Panc1 (cell line): ENCODE results near the gene ADAD2. TPM values are rescaled to one million over a fixed set of nuclear protein-coding genes. Genes with fewer than 3 reads are reported as not detected.

Experiments
- ATAC-seq: fragments of 200-7000 bp; cut with Tn5 transposase; 2 replicates; pipeline ENCODE4 v1.9.1; 2020; ENCODE audit warnings: mild to moderate bottlenecking, moderate library complexity
- BruUV-seq: library from RNA; stranded (reverse); fragments of 400-500 nt; replicated peaks from 2 replicates; lab custom pipeline; 2021; lab: Mats Ljungman, UMichigan
- CTCF ChIA-PET: fragments of 300-600 bp; sonication (Branson Sonifier 250); formaldehyde crosslinking; loops from one replicate; lab custom pipeline; 2022; ENCODE audit warnings: antibody characterized with exemption; lab: Charles Lee
- POLR2A ChIA-PET: fragments of 300-600 bp; sonication (Branson Sonifier 250); formaldehyde crosslinking; loops from one replicate; lab custom pipeline; 2022; ENCODE audit warnings: antibody characterized with exemption; lab: Charles Lee
- DNase-seq: peaks from one replicate; pipeline ENCODE4 v3.0.0-alpha.2; 2010; ENCODE audit warnings: low read depth, low spot score
- H3K27ac ChIP-seq: 2 replicates; pipeline ENCODE4 v1.5.1; 2011; ENCODE audit warnings: mild to moderate bottlenecking, low read length, inconsistent platforms
- H3K27me3 ChIP-seq: fragments of 200-500 bp; sonication (Bioruptor generic); 2 replicates; pipeline ENCODE4 v1.6.0; 2014; ENCODE audit warnings: low read length, inconsistent platforms; ENCODE audit not compliant: control insufficient read depth, insufficient read depth
- H3K36me3 ChIP-seq: fragments of 200-500 bp; sonication (Bioruptor generic); 2 replicates; pipeline ENCODE4 v1.5.1; 2014; ENCODE audit warnings: inconsistent platforms, mild to moderate bottlenecking, low read length, moderate library complexity; ENCODE audit not compliant: control insufficient read depth, insufficient read depth
- H3K4me1 ChIP-seq: 2 replicates; pipeline ENCODE4 v1.5.1; 2011; ENCODE audit warnings: inconsistent platforms, mild to moderate bottlenecking, low read length, moderate library complexity; ENCODE audit not compliant: control insufficient read depth, insufficient read depth
- H3K4me3 ChIP-seq, 2 experiments: 2 replicates each; pipeline ENCODE4 v1.5.1; 2011 to 2012; ENCODE audit warnings: low read depth in 2 of 2, low read length in 2 of 2, mild to moderate bottlenecking in 2 of 2, inconsistent platforms in 1 of 2, moderate library complexity in 1 of 2
- H3K9me3 ChIP-seq: fragments of 200-500 bp; sonication (Bioruptor generic); 2 replicates; pipeline ENCODE4 v1.5.1; 2014; ENCODE audit warnings: low read depth, mild to moderate bottlenecking, inconsistent platforms, low read length, moderate library complexity; ENCODE audit not compliant: control insufficient read depth, insufficient read depth
- POLR2AphosphoS5 ChIP-seq: IDR thresholded peaks from 2 replicates; pipeline ENCODE4 v1.6.1; 2012; ENCODE audit warnings: mild to moderate bottlenecking, low read depth, low read length, moderate library complexity
- REST ChIP-seq, 2 experiments: IDR thresholded peaks; 2 replicates each; pipeline ENCODE4 v1.6.1; 2011 to 2012; ENCODE audit warnings: low read depth in 2 of 2, control low read depth in 1 of 2, low read length in 1 of 2, mild to moderate bottlenecking in 1 of 2, moderate library complexity in 1 of 2; ENCODE audit not compliant: insufficient read depth in 1 of 2
- SIN3A ChIP-seq: IDR thresholded peaks from 2 replicates; pipeline ENCODE4 v1.6.1; 2012; ENCODE audit warnings: low read depth, mild to moderate bottlenecking, low read length, moderate library complexity, borderline replicate concordance; ENCODE audit not compliant: insufficient read depth
- TCF7L2 ChIP-seq: IDR thresholded peaks from 2 replicates; pipeline ENCODE4 v1.6.1; 2011; ENCODE audit warnings: mild to moderate bottlenecking, low read depth, low read length, inconsistent platforms
- in situ Hi-C: cut with HindIII; loops from 2 replicates; pipeline ENCODE4 v1.10.0; 2016; ENCODE audit warnings: low sequenced_read_pairs, low pct_unique_long_range_greater_than_20kb
- intact Hi-C: fragments of 100-400 bp; cut with micrococcal nuclease; formaldehyde crosslinking; loops from one replicate; pipeline ENCODE4 v1.10.0; 2022; ENCODE audit not compliant: unreplicated experiment
- total RNA-seq: library from RNA; stranded (reverse); gene quantifications from one replicate; pipeline ENCODE4 v1.2.1, GENCODE V29; 2021; ENCODE audit not compliant: unreplicated experiment
- TF ChIP-seq, protein P1 (sequence below): fragments of 450-650 bp; IDR thresholded peaks from 2 replicates; pipeline ENCODE4 v1.5.1; 2017; ENCODE audit warnings: mild to moderate bottlenecking

The ADAD2 gene
- total RNA-seq, 1 experiment from 2014 or later: not detected

GRCh38 chr16:84240455-84240854, 49.5 kb downstream of the ADAD2 start:
- ATAC-seq: no peak
- no peaks in the 10 kb centered on the region for H3K36me3 ChIP-seq
- TF ChIP-seq SIN3A (no peak), REST (IDR thresholded peaks at IDR 0.05; ENCODE audit: insufficient read depth in 1 of 2, low read depth in 2 of 2, low read length in 1 of 2) (no peak), TCF7L2 (no peak), POLR2AphosphoS5 (no peak)
- TF ChIP-seq, protein P1, sequence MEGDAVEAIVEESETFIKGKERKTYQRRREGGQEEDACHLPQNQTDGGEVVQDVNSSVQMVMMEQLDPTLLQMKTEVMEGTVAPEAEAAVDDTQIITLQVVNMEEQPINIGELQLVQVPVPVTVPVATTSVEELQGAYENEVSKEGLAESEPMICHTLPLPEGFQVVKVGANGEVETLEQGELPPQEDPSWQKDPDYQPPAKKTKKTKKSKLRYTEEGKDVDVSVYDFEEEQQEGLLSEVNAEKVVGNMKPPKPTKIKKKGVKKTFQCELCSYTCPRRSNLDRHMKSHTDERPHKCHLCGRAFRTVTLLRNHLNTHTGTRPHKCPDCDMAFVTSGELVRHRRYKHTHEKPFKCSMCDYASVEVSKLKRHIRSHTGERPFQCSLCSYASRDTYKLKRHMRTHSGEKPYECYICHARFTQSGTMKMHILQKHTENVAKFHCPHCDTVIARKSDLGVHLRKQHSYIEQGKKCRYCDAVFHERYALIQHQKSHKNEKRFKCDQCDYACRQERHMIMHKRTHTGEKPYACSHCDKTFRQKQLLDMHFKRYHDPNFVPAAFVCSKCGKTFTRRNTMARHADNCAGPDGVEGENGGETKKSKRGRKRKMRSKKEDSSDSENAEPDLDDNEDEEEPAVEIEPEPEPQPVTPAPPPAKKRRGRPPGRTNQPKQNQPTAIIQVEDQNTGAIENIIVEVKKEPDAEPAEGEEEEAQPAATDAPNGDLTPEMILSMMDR: no peak
- DNase-seq: no peak
- intact Hi-C loops: no loop called here
- in situ Hi-C loops: no loop called here
- BruUV-seq: no TSS peak
- H3K9me3 ChIP-seq: no peaks in the 10 kb centered on the region
- H3K4me3 ChIP-seq: no peak overlapping the region
- ChIA-PET CTCF (no interaction called here), POLR2A (interaction anchor here (0.7 kb wide), 1 partner anchor 21 kb away, joined by 7 read pairs; no protein-coding TSS in a partner anchor)
- H3K27me3 ChIP-seq: no peaks in the 10 kb centered on the region
- H3K27ac ChIP-seq: no peak overlapping the region
- H3K4me1 ChIP-seq: no peaks in the 10 kb centered on the region

DNA sequence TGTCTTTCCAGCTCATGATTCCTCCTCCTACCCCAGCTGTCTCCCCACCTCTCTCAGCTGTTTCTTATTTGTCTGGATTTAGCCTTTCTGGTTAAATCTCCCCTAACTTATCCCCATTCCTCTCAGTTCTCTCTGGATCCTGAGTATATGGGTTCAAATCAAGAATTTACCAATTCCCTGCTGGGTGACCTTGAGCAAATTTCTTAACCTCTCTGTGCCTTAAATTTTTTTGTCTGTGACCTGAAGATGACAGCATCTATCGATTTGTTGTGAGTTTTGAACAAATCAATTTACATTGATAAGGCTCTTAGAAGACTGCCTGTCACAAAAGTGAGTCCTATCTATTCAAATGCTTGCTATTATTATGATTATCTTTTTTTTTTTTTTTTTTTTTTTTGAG, 50.8 kb downstream of the ADAD2 start:
- Histone ChIP-seq H3K27me3 (no peaks in the 10 kb centered on the region), H3K36me3 (no peaks in the 10 kb centered on the region), H3K4me1 (no peaks in the 10 kb centered on the region), H3K27ac (no peak overlapping the region), H3K9me3 (no peaks in the 10 kb centered on the region), H3K4me3 (no peak overlapping the region)
- TF ChIP-seq TCF7L2 (no peak), POLR2AphosphoS5 (no peak), SIN3A (no peak), REST (IDR thresholded peaks at IDR 0.05; ENCODE audit: insufficient read depth in 1 of 2, low read depth in 2 of 2, low read length in 1 of 2) (no peak)
- TF ChIP-seq, protein P1: no peak
- intact Hi-C loops (no loop called here), in situ Hi-C loops (no loop called here)
- ChIA-PET CTCF (no interaction called here), POLR2A (no interaction called here)
- ATAC-seq: no peak
- no peak for DNase-seq
- no TSS peak for BruUV-seq
